Hypothalamus (tissue), 51 donors: ENCODE results near the gene BET1.

ENCODE experiments used
- DNase-seq, 51 donors: peaks; one replicate each; lab custom pipeline; 2025; lab: John Stamatoyannopoulos, UW

The BET1 gene

GRCh38 chr7:93960986-93961385 lies 43.2 kb downstream of the BET1 start:
- DNase-seq = no peak

GRCh38 chr7:93958651-93959050 lies 45.5 kb downstream of the BET1 start:
- DNase-seq = no peak

GRCh38 chr7:93958216-93958615 lies 45.9 kb downstream of the BET1 start:
- no peak for DNase-seq

GRCh38 chr7:93957767-93958166 lies 46.4 kb downstream of the BET1 start:
- no peak for DNase-seq

- DNase-seq = no peak
These were observed 48.9 kb downstream of the BET1 start for GRCh38 chr7:93955304-93955703.

GRCh38 chr7:93949423-93949822 lies 54.7 kb downstream of the BET1 start:
- DNase-seq = no peak

GRCh38 chr7:93948873-93949272 lies 55.3 kb downstream of the BET1 start:
- no peak for DNase-seq

- DNase-seq = no peak
These were observed 56.0 kb downstream of the BET1 start for GRCh38 chr7:93948106-93948505.

- no peak for DNase-seq
These were observed 58.2 kb downstream of the BET1 start for GRCh38 chr7:93945756-93946535.

GRCh38 chr7:93945083-93945482 lies 59.1 kb downstream of the BET1 start:
- DNase-seq = no peak

- no peak for DNase-seq
These were observed 59.5 kb downstream of the BET1 start for GRCh38 chr7:93944673-93945072.

- no peak for DNase-seq
These were observed 60.2 kb downstream of the BET1 start for GRCh38 chr7:93943816-93944540.
